GM21390 (cell line): ENCODE measurements around the gene HEMGN.
"Not testable (repeated sequence)": the region's sequence is repeated elsewhere in the genome, so short reads cannot be mapped to it uniquely, and the experiment has no call there.

ENCODE experiments used
- ATAC-seq: cut with Tn5 transposase; IDR thresholded peaks from one replicate; pipeline ENCODE4 v1.9.1; 2021; ENCODE audit not compliant: unreplicated experiment

The HEMGN gene

DNA sequence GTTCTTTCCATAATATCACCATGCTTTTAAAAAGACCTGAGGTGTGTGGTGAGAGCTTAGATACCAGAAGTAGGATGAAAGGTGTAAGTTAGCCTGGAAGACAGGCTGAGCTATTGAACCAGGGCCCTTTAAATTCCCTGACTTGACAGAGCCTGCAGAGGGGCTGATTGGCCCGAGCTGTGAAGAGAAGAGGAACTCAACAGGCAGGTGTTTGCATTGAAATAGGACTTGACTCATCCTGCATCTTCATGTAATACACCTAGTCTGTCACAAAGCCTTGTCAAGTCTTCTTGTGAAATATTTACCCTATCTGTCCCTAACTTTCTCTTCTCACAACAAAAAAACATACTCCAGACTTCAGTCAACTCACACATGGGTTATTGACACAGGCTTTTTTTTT is 28.5 kb upstream of the HEMGN start:
- ATAC-seq, result no peak

DNA sequence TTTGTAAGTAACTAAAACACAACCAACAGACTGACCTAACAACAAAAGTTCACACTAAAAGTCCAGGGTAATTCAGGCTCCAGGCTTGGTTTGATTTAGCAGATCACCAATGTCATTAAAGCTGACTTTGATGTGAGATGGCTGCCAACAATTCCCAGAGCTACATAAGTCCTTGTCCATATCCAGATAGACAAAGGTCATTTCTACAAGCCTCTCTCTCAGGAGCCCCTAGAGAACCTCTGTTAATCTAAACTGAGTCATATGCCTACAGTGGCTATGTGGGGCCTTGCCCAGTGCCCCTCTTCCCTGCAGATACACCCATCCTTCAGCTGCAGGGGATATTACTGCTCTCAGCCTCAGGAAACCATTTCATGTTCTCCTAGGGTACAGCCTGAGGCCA is 26.9 kb upstream of the HEMGN start:
- no peak for ATAC-seq

DNA sequence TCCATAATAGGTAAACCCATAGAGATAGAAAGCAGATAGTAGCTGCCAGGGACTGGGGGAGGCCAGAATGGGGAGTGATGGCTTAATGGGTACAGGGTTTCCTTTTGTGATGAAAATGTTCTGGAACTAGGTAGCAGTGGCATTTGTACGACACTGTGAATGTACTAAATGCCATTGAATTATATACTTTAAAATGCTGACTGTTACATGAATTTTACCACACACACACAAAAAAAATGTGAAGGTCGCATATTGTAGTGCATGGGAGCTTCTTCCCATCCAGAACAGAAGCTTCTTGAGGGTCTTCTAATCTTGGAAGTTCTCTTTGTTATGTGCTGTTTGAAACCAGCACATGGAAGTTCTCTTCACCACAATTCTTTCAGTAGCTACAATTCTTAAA is 25.3 kb upstream of the HEMGN start:
- no peak for ATAC-seq

DNA sequence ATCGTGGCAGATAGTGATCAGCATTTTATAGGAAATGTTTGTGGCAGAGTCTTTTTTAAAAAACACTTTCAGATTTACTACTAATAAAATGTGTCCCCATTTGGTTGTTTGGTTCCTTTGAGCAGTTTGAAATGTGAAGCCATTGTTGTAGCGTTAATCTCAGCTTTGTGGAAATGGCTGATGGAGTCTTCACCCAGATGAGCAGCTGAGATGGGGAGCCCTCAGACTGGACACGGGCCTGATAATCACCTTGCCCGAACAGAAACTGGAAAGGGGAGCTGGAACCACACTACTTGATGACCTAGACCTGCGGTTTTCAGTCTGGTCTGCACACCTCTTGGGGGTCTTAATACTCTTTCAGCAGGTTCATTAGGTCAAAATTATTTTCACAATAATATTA is 24.6 kb upstream of the HEMGN start:
- no peak for ATAC-seq

DNA sequence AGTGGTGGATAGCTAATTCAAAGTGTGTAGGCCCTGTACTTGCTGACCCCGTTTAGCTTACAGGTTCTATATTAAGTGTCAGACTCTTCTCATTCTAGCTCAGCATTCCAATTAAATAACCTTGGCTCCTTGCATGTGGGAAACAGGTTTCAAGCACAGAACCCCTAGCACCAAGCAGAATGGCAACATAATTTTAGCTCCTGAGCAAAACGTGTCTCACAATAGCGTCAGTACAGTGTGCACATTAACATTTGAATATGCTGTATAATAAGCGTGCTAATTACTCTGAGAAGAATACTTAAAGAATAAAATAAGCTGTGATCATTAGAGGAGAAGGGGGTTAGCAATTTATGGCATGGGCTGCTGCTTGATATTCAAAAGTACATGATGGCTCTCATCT is 24.2 kb upstream of the HEMGN start:
- ATAC-seq, result no peak

DNA sequence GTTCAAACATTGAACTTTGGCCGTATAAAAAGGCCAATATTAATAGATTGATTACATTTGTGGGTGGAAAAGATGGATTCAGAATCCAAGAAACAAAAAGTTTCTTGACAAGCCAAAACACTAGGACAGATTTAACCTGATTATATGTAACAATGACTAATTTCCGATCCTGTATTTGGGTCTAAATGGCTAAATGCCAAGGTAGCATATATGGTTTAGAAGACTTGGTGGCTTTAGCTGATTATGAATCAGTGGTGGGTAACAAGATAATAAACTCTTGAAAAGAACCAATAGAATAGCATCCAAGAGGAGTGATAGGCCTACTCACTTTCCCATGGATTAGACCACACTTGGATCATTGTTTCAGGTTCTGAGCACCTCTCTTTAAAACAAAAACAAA is 23.4 kb upstream of the HEMGN start:
- no peak for ATAC-seq

DNA sequence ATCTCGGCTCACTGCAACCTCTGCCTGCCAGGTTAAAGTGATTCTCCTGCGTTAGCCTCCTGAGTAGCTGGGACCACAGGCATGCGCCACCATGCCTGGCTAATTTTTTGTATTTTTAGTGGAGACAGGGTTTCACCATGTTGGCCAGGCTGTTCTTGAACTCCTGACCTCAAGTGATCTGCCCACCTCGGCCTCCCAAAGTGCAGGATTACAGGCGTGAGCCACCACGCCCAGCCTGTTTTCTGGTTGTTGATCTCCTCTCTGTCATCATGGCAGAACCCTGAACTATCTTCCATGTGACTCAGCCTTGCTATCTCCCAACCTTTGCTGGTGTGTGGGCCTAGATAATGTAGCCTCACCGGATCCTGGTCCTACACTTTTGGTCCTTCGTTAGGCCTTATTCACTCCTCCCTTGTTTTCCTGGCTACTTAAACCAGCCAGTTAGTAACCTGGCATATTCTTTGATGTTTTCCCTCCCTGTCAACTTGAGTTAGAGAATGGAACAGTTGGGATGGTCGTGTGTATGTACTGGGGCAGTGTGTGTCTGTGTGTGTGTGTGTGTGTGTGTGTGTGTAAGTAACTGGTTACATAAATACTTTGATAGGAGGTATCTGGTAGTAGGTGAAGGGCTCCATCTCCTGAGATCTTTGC is 22.8 kb upstream of the HEMGN start:
- not testable (repeated sequence) for ATAC-seq

DNA sequence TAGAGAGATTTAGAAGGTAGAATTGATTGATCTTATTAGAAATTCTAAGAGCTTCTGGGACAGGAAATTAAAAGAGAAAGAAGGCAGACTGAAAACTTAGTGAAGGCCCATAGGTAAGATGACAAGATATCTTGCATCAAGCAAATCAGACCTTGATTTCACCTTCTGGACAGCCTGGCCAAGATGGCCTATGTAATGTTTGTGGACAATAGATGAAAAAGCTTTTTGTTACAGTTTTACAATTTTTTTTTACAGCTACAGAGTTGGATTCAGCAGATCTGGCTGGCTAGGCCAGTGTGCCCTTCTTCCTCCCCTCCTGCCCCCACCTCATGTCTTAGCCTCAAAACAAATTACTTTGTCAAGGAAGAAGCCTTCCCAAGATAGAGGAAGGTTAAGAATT is 21.6 kb upstream of the HEMGN start:
- ATAC-seq, result no peak

DNA sequence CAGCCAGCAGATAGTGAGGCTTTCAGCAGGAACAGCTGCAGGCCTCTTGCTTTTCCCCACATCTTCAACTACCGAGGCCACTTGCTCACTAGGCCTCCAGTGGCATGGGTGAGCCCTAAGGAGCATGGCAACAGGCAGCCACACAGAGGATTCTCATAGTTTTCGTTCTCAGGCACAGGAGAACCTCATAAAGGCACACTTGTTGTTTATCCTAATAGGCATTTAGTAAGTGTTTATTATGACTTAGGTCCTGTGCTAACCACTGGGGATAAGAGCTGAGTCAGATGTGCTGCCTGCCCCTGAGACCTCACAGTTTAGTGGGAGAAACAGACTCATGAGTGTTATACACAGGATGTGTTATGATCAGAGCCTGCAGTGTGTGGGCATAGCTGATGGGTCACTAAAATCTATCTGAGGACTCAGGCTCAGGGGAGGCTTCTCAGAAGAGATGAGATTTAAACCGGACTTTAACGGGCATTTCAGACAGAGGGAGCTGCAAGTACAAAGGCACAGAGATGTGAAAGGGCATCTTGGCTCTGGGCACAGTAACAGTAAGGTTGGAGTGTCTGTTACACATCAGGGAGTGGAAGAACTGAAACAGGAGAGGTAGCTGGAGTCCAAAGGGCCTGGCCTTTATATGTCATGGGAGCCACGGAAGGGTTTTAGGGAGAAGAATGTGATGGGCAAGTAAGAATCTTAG is 21.0 kb upstream of the HEMGN start:
- ATAC-seq, result no peak

DNA sequence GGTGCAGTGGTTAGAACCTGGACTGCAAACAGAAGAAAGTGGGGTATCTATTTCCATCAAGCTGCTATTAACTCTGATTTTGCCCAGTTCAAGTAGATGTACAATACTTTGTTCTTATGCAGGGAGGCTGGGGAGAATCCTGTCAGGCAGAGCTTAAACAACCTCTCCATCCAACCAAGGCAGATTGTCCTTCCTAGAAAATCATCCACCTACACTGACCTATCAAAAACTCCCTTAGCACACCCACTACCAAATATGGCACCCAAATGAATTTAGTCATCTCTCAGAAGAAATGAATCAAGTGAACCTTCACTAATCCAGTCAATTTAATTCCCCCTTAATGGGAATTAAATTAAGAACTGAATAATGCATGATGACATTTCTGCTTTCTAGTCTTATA is 18.4 kb upstream of the HEMGN start:
- ATAC-seq, result no peak

DNA sequence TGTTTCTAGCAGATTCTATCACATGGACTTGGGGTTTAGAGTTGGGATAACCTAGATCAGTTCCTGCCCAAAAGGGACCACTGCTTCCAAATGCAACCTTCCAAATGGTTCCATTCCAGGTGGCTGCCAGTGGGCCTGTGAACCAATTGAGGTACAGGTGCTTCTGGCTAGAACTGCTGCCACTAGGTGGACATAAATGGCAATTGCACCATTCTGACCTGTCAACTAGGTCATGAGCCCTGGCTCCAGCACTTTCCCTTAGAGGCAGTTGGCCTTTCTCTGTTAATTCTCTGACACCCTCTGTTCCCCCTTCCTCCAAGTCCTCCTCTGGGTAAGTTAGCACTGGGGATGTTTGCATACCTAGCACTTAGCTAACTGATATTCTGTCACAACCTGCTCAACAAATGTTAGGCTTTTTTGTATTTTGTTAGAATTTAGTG is 16.6 kb upstream of the HEMGN start:
- ATAC-seq, result peak; percentile 81

DNA sequence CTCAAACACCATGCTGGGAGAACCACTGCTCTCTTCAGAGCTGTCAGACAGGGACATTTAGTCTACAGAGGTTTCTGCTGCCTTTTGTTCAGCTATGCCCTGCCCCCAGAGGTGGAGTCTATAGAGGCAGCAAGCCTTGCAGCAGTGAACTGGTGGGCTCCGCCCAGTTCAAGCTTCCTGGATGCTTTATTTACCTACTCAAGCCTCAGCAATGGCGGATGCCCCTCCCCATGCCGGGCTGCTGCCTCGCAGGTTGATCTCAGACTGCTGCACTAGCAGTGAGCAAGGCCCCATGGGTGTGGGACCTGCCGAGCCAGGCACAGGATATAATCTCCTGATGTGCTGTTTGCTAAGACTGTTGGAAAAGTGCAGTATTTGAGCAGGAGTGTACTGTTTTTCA is 12.9 kb upstream of the HEMGN start:
- ATAC-seq, result not testable (repeated sequence)

DNA sequence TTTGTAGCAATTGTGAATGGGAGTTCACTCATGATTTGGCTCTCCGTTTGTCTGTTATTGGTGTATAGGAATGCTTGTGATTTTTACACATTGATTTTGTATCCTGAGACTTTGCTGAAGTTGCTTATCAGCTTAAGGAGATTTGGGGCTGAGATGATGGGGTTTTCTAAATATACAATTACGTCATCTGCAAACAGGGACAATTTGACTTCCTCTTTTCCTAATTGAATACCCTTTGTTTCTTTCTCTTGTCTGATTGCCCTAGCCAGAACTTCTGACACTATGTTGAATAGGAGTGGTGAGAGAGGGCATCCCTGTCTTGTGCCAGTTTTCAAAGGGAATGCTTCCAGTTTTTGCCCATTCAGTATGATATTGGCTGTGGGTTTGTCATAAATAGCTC is 9.1 kb upstream of the HEMGN start:
- not testable (repeated sequence) for ATAC-seq

DNA sequence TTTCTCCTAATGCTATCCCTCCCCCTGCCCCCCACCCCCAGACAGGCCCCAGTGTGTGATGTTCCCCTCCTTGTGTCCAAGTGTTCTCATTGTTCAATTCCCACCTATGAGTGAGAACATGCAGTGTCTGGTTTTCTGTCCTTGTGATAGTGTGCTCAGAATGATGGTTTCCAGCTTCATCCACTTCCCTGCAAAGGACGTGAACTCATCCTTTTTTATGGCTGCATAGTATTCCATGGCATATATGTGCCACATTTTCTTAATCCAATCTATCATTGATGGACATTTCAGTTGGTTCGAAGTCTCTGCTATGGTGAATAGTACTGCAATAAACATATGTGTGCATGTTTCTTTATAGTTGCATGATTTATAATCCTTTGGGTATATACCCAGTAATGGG is 7.5 kb upstream of the HEMGN start:
- ATAC-seq, result not testable (repeated sequence)

DNA sequence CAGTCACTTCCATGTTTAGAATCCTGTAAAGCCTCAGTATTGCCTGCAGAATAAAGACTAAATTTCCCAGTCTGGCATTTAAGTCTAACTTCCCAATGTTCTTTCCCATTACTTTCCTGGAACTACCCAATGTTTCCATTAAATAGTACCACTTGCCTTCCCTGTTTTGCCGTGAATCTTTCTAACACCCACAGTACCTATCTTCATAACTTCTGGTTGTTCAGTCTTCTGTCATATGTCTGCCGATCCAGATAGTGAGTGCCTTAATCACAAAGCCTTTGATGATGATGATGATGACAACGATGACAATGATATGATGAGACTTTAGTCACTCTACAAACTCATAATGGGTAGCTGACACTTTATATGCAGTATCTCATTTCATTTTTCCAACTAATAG is 6.6 kb upstream of the HEMGN start:
- ATAC-seq, result no peak

DNA sequence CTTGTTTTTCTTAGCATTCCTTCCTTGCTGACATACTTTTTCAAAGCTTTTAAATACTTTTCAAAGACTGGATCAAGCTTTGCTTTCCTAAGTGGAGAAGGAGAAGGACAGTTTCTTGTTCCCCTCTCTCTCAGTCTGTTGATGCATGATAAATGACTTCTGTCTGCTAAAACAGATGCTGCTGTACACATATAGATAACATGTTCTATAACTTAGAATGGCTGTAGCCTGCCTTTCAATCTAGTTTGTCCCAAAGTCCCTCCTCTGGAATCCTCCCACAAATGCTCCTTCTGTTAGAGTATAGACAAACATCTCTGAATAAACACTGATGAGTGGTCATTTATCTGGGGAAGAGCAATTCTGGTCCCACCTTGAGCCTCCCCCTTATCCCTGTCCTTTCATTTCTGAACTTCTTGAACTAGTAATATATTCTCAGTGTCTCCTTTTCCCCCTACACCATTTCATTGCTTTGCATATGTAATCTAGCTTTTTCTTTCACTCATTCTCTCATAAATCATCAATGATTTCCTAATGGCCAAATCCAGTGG is 5.4 kb upstream of the HEMGN start:
- ATAC-seq, result no peak

DNA sequence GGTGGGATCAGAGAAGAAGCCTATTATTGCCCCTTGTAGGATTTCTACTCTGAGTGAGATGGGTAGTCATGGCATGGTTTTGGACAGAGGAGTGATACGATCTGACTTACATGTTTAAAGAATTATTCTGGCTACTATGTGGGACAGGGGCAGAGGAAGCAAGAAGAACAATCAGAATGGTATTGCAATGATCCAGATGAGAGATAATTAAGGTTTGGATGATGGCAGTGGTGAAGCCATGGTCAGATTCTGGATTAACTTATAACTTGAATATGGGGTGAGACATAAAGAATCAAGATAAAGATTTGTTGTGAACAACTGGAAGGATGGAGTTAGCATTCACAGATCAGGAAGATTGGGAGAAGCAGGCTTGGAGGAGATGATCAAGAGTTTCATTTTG is 3.4 kb upstream of the HEMGN start:
- no peak for ATAC-seq

DNA sequence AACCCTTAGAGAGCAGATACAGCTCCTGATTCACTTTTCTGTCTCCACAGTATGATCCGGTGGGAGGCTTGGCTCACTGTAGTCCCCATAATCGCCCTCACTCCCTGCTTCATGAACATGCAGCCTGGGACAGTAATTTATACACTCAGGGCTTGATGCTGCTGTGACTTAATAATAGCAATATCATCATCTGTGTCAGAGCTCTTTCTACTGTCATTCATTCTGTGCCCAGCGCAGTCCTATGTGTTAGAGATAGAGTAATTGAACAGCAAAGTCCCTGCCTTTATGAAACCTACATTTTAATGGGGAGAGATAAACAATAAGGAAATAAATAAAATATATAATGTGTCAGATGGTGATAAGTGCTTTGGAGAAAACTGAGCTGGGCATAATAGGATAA is 2.8 kb upstream of the HEMGN start:
- ATAC-seq, result no peak

DNA sequence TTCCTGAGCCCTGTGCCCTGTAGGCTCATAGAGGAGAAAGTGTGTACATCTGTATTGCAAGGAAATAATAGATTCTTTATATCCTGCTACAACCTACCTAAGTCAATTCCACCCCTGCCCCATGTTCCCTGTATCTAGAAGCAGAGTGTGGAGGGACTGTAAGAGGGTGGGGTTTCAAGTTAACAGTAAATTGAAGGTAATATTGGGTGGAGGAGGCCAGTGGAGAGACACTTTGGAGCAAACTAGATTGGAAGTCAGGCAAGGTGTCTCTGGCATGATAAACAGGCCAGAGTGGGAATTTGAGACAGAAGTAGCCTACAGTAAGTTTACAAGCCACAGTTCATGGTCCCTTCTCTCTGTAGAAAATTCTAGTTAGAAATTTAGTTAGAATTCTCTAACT is 2.3 kb upstream of the HEMGN start:
- ATAC-seq, result no peak

DNA sequence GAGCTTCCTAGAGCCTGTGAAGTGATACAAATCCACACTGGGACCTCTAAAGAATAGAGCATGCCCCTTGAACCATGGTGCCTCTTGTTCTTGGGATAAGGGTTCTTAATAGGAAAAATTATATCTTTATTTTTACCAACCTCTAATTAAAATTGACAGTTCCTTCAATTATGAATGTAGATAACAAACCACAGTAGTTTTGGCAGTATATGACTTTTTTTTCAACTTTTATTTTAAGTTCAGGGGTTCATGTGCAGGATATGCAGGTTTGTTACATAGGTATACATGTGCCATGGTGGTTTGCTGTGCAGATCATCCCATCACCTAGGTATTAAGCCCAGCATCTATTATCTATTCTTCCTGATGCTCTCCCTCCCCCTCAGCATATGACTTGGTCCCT is 974 bp downstream of the HEMGN start:
- ATAC-seq, result no peak

DNA sequence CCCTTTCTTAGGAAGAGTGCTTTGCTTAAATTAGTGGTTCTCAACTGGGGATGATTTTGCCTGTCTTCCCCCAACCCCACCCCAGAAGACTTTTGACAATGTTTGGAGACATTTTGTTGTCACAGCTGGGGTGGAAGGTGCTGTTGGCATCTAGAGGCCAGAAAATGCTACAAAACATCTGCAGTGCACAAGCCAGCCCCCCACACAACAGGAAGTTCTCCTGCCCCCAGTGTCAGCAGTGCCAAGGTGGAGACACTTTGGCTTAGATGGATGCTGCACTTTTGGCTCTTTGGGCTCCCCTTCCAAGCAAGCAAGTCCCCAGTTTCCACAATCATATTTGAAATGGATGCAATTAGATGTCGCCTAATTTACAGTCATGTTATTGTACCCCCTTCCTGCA is 2.7 kb downstream of the HEMGN start:
- no peak for ATAC-seq

DNA sequence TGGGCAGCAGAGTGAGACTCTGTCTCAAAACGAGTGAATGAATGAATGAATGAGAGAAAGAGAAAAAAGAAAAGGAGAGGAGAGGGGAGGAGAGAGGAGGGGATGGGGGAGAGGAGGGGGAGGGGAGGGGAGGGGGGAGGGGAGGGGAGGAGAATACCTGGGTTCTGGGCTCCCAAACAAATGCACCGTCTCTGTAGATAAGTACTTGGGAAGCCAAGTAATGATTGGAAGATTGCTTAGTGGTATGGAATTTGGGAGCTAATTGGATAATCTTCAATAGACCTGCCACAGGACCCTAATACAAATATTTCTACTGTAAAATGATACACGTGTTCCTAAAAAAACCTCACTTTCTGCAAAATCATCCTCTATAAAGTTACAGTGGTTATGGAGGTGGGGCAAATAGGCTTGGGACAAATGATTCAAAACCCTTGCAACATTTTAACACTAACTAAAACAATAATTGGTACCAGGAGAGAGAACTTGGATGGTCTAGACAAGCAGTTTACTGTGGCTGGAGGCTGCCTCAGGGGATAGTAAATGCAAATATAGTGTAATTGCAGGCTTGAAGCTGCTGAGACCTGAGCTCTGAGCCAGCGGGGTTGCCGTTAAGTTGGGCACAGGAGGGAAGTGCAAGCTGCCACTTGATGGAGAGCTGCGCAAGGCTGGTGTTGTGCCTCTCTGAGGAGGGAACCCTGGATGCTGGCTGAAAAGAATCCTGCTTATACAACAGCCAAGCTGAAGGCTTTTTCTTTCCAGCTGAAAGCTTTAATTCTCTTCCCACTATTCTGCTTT is 3.5 kb downstream of the HEMGN start:
- no peak for ATAC-seq
